Vagina (tissue), 2 donors: ENCODE measurements around the gene PANK1.

Source experiments
- POLR2A ChIP-seq, 2 donors: fragments of 450-650 bp; IDR thresholded peaks; one replicate each; pipeline ENCODE4 v1.6.1; 2017; ENCODE audit warnings: antibody characterized with exemption in 2 of 2, mild to moderate bottlenecking in 2 of 2, moderate library complexity in 2 of 2
- TF ChIP-seq, protein P1 (sequence below), 3 experiments: fragments of 450-650 bp in 2 of 3; fragments of 200-600 bp in 1 of 3; sonication (generic) in 1 of 3; IDR thresholded peaks; one replicate each; pipeline ENCODE4 v1.5.1; 2017 to 2019; ENCODE audit warnings: antibody characterized with exemption in 3 of 3, mild to moderate bottlenecking in 2 of 3, moderate library complexity in 2 of 3

DNA sequence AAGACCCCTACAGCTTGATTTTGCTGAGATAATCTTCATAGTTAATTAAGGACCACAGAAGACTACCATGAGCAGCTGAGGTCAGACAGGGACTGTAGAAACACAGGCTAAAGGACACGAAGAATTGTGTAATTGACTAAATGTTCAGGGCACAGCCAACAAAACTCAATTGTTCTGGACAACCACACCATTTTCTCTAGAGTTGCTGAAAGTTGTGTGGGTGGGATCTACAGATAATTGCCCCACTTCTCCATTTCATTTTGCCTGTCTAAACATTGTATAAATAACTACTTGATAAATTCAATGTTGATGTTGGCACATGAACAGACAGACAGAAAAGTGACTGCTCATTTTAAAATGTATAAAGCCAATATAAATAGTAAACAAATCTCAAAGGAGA, 70.7 kb downstream of the PANK1 start:
- TF ChIP-seq, protein P1, sequence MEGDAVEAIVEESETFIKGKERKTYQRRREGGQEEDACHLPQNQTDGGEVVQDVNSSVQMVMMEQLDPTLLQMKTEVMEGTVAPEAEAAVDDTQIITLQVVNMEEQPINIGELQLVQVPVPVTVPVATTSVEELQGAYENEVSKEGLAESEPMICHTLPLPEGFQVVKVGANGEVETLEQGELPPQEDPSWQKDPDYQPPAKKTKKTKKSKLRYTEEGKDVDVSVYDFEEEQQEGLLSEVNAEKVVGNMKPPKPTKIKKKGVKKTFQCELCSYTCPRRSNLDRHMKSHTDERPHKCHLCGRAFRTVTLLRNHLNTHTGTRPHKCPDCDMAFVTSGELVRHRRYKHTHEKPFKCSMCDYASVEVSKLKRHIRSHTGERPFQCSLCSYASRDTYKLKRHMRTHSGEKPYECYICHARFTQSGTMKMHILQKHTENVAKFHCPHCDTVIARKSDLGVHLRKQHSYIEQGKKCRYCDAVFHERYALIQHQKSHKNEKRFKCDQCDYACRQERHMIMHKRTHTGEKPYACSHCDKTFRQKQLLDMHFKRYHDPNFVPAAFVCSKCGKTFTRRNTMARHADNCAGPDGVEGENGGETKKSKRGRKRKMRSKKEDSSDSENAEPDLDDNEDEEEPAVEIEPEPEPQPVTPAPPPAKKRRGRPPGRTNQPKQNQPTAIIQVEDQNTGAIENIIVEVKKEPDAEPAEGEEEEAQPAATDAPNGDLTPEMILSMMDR (IDR thresholded peaks at IDR 0.05), result no peak
- TF ChIP-seq POLR2A (IDR thresholded peaks at IDR 0.05), result no peak
